ENCODE results near the gene RAB11FIP4. TPM values are rescaled to one million over a fixed set of nuclear protein-coding genes. Genes with fewer than 3 reads are reported as not detected.

Gene RAB11FIP4
- total and polyA plus RNA-seq, 2 of the 8 experiments (the other 6 are each of a cell fraction or from before 2014, with no cell fraction given): 21.7 to 53.2 TPM

GRCh38 chr17:31506517-31506916, 115.0 kb downstream of the RAB11FIP4 start:
- H4K91ac ChIP-seq (replicated peaks; ENCODE audit: insufficient read length, low read length): no peak overlapping the region
- H3K36me3 ChIP-seq (ENCODE audit: control insufficient read depth in 2 of 4, insufficient read depth in 4 of 4, low read length in 3 of 4): no peaks in the 10 kb centered on the region
- no peak overlapping the region for H2BK120ac ChIP-seq (replicated peaks; ENCODE audit: low read depth, low read length)
- CTCF ChIA-PET (ENCODE audit: partially characterized antibody): interaction anchor here (0.6 to 1.7 kb wide), 4 partner anchors 11 to 70 kb away, joined by 3 to 6 read pairs (median 3); no protein-coding TSS in a partner anchor
- H3K18ac ChIP-seq (ENCODE audit: extremely low read depth, low read length): no peak overlapping the region
- no peaks in the 10 kb centered on the region for H3K23me2 ChIP-seq (ENCODE audit: low read depth, low read length)
- H3K27me3 ChIP-seq (replicated peaks in 1 of 4; ENCODE audit: control insufficient read depth in 3 of 4, extremely low read depth in 1 of 4, insufficient read depth in 3 of 4, low read length in 3 of 4): no peaks in the 10 kb centered on the region
- peaks cover 0 to 63% of the 10 kb centered on the region in 2 experiments; a peak in 3 of 4 replicates for H3K79me2 ChIP-seq (ENCODE audit: control insufficient read depth in 1 of 2, insufficient read depth in 2 of 2, low read length in 2 of 2)
- H3K4me1 ChIP-seq (replicated peaks in 1 of 4; ENCODE audit: control insufficient read depth in 3 of 4, insufficient read depth in 4 of 4, low read length in 3 of 4): peaks cover 0 to 9% (median 5%) of the 10 kb centered on the region in 4 experiments; a peak in 5 of 7 replicates
- H3K4me3 ChIP-seq (ENCODE audit: extremely low read depth in 1 of 4, insufficient read depth in 2 of 4, low read depth in 3 of 4, low read length in 4 of 4): no peak overlapping the region
- H2BK12ac ChIP-seq (ENCODE audit: low read depth, low read length): no peak overlapping the region
- no peaks in the 10 kb centered on the region for H3K9me3 ChIP-seq (ENCODE audit: insufficient read depth in 2 of 2, low read depth in 1 of 2, low read length in 1 of 2)
- H2AFZ ChIP-seq (ENCODE audit: low read length): no peak overlapping the region
- no peak overlapping the region for H3K23ac ChIP-seq (ENCODE audit: insufficient read length)
- H3K4ac ChIP-seq (replicated peaks; ENCODE audit: insufficient read length, low read depth, low read length): no peak overlapping the region
- POLR2A ChIA-PET (ENCODE audit: partially characterized antibody): no interaction called here
- 88% methylated on average over 1 of the region's 1 CpG; no CpG with 5 or more reads in 1 of the 2 experiments for WGBS, 2 experiments (ENCODE audit: extremely low coverage in 1 of 2, insufficient coverage in 1 of 2, insufficient read length in 1 of 2, insufficient replicate concordance in 2 of 2, low coverage in 1 of 2, low lambda C conversion rate in 2 of 2, missing lambda C conversion rate in 1 of 2)
- H2BK20ac ChIP-seq (ENCODE audit: low read length): no peak overlapping the region
- no peak overlapping the region for H4K5ac ChIP-seq (ENCODE audit: insufficient read length, low read depth, low read length)
- peaks cover 4 to 5% of the 10 kb centered on the region in 2 experiments for H4K20me1 ChIP-seq (replicated peaks in 1 of 2; ENCODE audit: control insufficient read depth in 1 of 2, insufficient read depth in 2 of 2, low read length in 2 of 2)
- no peak overlapping the region for H3K4me2 ChIP-seq (ENCODE audit: insufficient read depth in 1 of 2, low read depth in 2 of 2, low read length in 2 of 2)
- no peak overlapping the region for H3K9ac ChIP-seq (replicated peaks in 1 of 4; ENCODE audit: extremely low read depth in 1 of 4, low read depth in 3 of 4, low read length in 3 of 4)
- H2AK5ac ChIP-seq (ENCODE audit: low read depth, low read length): no peak overlapping the region
- H2BK5ac ChIP-seq (ENCODE audit: low read depth, low read length): no peak overlapping the region
- no peak overlapping the region for H3K56ac ChIP-seq (replicated peaks; ENCODE audit: insufficient read length, low read depth, low read length)
- no peak overlapping the region for H4K8ac ChIP-seq (ENCODE audit: extremely low read depth, insufficient read depth, low read length)
- no peak overlapping the region for H3K14ac ChIP-seq (ENCODE audit: insufficient read length)
- H3K27ac ChIP-seq (ENCODE audit: low read depth, low read length): no peak overlapping the region
- DNase-seq (ENCODE audit: low read depth in 1 of 2, low spot score in 2 of 2) (no peak), FAIRE-seq (no peak)
- H2BK15ac ChIP-seq (ENCODE audit: low read length): no peak overlapping the region
- peaks cover 7% of the 10 kb centered on the region for H3K79me1 ChIP-seq (ENCODE audit: low read depth, low read length)
- no peak for TF ChIP-seq BCL11A (IDR thresholded peaks at IDR 0.05; ENCODE audit: low read depth in 2 of 2, low read length in 2 of 2)
- no peak for TF ChIP-seq GABPA (IDR thresholded peaks at IDR 0.05; ENCODE audit: borderline replicate concordance, insufficient read depth, low read length)
- no peak for TF ChIP-seq PHF8 (conservative IDR thresholded peaks at IDR 0.05; ENCODE audit: low read depth, low read length)
- TF ChIP-seq SP2 (IDR thresholded peaks at IDR 0.05; ENCODE audit: low read length): no peak
- no peak for TF ChIP-seq ATF2 (IDR thresholded peaks at IDR 0.05; ENCODE audit: low read length)
- TF ChIP-seq SRF (IDR thresholded peaks at IDR 0.05; ENCODE audit: low read depth, low read length): no peak
- no peak for TF ChIP-seq TAF7 (optimal IDR thresholded peaks at IDR 0.05; ENCODE audit: borderline replicate concordance, low read depth, low read length)
- TF ChIP-seq POU5F1 (IDR thresholded peaks at IDR 0.05; ENCODE audit: low read depth, low read length): no peak
- TF ChIP-seq EZH2 (IDR thresholded peaks at IDR 0.05; ENCODE audit: low read depth, low read length, severe bottlenecking): no peak
- no peak for TF ChIP-seq ASH2L (IDR thresholded peaks at IDR 0.05; ENCODE audit: low read length)
- no peak for TF ChIP-seq NANOG (IDR thresholded peaks at IDR 0.05; ENCODE audit: insufficient read depth, low read depth, low read length, poor library complexity, severe bottlenecking)
- no peak for TF ChIP-seq TAF1 (IDR thresholded peaks at IDR 0.05; ENCODE audit: low read depth, low read length)
